Kasumi-1 (cell line): ENCODE measurements around the gene SLC37A1.
A peak's percentile ranks its signal among the peaks of the same experiment; 100 is the strongest.

Experiments
- DNase-seq, 2 experiments: peaks; one replicate each; lab custom pipeline; 2025; lab: John Stamatoyannopoulos, UW

Gene SLC37A1

GRCh38 chr21:42505090-42505726 lies 8.4 kb upstream of the SLC37A1 start:
- DNase-seq, result no peak

- no peak for DNase-seq
Measured at GRCh38 chr21:42507418-42507817, 6.2 kb upstream of the SLC37A1 start.

- no peak for DNase-seq
Measured at GRCh38 chr21:42508371-42508770, 5.3 kb upstream of the SLC37A1 start.

- DNase-seq, result no peak
Measured at GRCh38 chr21:42509244-42509643, 4.4 kb upstream of the SLC37A1 start.

- DNase-seq, result no peak
Measured at GRCh38 chr21:42512346-42513034, 1.2 kb upstream of the SLC37A1 start.

GRCh38 chr21:42513985-42514882 lies 582 bp downstream of the SLC37A1 start:
- DNase-seq, result peak; percentile 17 to 27

GRCh38 chr21:42514883-42515228 lies 1.2 kb downstream of the SLC37A1 start:
- DNase-seq, result no peak

GRCh38 chr21:42515708-42516502 lies 2.3 kb downstream of the SLC37A1 start:
- DNase-seq, result no peak

GRCh38 chr21:42518215-42518614 lies 4.6 kb downstream of the SLC37A1 start:
- DNase-seq, result no peak

GRCh38 chr21:42518626-42519025 lies 5.0 kb downstream of the SLC37A1 start:
- DNase-seq, result no peak

- DNase-seq, result no peak
Measured at GRCh38 chr21:42520628-42521253, 7.1 kb downstream of the SLC37A1 start.

GRCh38 chr21:42521384-42521783 lies 7.7 kb downstream of the SLC37A1 start:
- DNase-seq, result no peak

GRCh38 chr21:42521805-42522204 lies 8.2 kb downstream of the SLC37A1 start:
- no peak for DNase-seq

- no peak for DNase-seq
Measured at GRCh38 chr21:42522271-42522670, 8.6 kb downstream of the SLC37A1 start.

GRCh38 chr21:42522771-42523170 lies 9.1 kb downstream of the SLC37A1 start:
- no peak for DNase-seq

GRCh38 chr21:42523211-42523610 lies 9.6 kb downstream of the SLC37A1 start:
- DNase-seq, result no peak

GRCh38 chr21:42523941-42524340 lies 10.3 kb downstream of the SLC37A1 start:
- no peak for DNase-seq

GRCh38 chr21:42524341-42525028 lies 10.8 kb downstream of the SLC37A1 start:
- DNase-seq, result no peak

- DNase-seq, result no peak
Measured at GRCh38 chr21:42525029-42525581, 11.5 kb downstream of the SLC37A1 start.

GRCh38 chr21:42525676-42526378 lies 12.2 kb downstream of the SLC37A1 start:
- no peak for DNase-seq
